ENCODE measurements around the gene STXBP3. TPM values are rescaled to one million over a fixed set of nuclear protein-coding genes. Genes with fewer than 3 reads are reported as not detected.

Gene STXBP3
- total and polyA plus RNA-seq, 10 donors, result 29.5 to 157 (median 67.5) TPM

DNA sequence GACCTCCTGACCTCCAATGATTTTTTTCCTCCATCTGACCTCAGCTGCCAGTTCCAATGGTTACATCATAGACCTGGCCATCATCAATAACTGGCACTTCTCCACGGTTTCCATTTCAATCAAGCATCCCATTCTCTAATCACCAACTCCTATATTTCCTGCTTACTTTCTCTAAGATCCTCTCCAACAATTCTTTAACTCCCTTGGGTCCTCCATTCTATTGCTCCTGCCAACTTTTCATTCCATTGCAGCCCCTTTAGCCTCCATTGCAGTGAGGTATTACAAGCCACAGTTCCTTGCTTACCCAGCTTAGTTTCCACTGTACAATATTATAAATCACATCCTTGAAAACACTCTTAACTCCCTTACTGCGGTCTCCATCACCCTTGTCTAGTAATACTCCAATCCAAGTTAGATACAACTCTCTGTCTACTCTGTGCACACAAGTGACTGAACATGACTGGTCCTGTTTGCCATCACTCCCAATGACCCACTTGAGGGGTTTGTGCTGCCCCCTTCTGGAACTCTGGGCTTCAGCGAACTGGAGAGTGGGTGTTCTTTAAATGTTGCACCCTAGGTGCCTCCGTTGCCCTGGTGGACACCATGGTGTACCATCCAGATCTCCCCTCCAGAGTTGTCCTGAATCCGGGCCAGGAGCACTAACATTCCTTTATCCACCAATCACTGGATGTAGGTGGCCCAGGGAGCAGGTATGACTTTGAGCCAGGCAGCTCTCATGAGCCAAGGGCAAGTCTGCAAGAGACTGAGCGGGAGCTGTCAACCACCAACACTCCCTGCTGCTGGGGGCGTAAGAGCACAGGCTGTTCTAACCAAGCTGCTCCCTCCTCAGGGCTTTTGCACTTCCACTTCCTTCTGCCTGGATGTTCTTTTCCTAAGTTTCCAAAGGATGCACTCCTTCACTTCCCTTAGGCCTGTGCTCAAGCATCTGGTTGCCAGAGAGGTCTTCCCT is 37.5 kb upstream of the STXBP3 start:
- WGBS, 5 donors, result 72 to 82% (median 76%) methylated on average over 6 to 7 of the region's 7 CpGs
- DNase-seq, result peak; percentile 78
- Histone ChIP-seq H3K4me3 (no peak overlapping the region), H3K4me1 (peaks cover 0 to 13% (median 0%) of the 10 kb centered on the region in 6 donors), H3K36me3 (no peaks in the 10 kb centered on the region), H3K9me3 (no peaks in the 10 kb centered on the region), H3K27me3 (replicated peaks in 1 of 7) (no peaks in the 10 kb centered on the region), H3K27ac (no peak overlapping the region)
- intact Hi-C loops (cut with DNase I; ENCODE audit: low total_unique reads), result no loop called here
- no peak for TF ChIP-seq POLR2AphosphoS5 (IDR thresholded peaks at IDR 0.05)
- TF ChIP-seq, protein P1, sequence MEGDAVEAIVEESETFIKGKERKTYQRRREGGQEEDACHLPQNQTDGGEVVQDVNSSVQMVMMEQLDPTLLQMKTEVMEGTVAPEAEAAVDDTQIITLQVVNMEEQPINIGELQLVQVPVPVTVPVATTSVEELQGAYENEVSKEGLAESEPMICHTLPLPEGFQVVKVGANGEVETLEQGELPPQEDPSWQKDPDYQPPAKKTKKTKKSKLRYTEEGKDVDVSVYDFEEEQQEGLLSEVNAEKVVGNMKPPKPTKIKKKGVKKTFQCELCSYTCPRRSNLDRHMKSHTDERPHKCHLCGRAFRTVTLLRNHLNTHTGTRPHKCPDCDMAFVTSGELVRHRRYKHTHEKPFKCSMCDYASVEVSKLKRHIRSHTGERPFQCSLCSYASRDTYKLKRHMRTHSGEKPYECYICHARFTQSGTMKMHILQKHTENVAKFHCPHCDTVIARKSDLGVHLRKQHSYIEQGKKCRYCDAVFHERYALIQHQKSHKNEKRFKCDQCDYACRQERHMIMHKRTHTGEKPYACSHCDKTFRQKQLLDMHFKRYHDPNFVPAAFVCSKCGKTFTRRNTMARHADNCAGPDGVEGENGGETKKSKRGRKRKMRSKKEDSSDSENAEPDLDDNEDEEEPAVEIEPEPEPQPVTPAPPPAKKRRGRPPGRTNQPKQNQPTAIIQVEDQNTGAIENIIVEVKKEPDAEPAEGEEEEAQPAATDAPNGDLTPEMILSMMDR (IDR thresholded peaks at IDR 0.05 in 8 of 11, conservative IDR thresholded peaks at IDR 0.05 in 3 of 11), result peak in 10 of 11 experiments; percentile 10 to 54 (median 34)
- TF ChIP-seq POLR2A (IDR thresholded peaks at IDR 0.05), result no peak

DNA sequence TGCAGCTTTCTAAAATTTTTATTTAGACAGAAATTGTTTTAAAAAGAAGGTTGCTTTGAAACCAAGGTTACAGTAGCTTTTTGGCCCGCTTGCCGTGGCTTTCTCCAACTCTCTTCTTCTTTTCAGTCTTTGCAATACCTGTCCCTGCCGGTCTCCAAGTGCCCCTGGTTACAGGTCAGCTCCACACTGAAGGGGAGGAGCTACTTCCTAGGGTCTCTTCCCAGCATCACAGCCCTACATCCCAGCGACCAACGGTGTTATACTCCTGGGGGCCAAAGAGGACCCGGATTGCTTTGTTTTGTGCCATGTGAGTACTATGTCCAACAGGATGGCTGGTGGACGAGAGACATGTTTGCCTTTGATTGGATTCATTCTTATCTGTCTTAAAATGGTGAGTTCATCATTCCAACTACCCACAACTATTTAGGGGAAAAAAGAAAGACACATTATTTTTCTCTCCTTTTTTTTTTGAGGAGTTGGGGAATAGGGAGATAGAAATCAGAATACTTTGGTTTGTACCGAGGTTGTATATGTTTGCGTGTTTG is 33.8 kb upstream of the STXBP3 start, which contains the start of gene FNDC7:
Gene FNDC7, plus strand, starts transcription at position 303 of the 545 bp plus-strand sequence. Its CDS starts 26 bp downstream, at position 329.
- no peak for DNase-seq
- H3K36me3 ChIP-seq, result no peaks in the 10 kb centered on the region
- no peaks in the 10 kb centered on the region for H3K27me3 ChIP-seq (replicated peaks in 1 of 7)
- H3K27ac ChIP-seq, result no peak within 1 kb of the TSS
- WGBS, 5 donors, result 55 to 68% (median 62%) methylated on average over 8 to 9 of the region's 9 CpGs
- no peaks in the 10 kb centered on the region for H3K9me3 ChIP-seq
- TF ChIP-seq POLR2AphosphoS5 (IDR thresholded peaks at IDR 0.05) (no peak), POLR2A (IDR thresholded peaks at IDR 0.05) (no peak)
- TF ChIP-seq, protein P1 (IDR thresholded peaks at IDR 0.05 in 8 of 11, conservative IDR thresholded peaks at IDR 0.05 in 3 of 11), result no peak
- H3K4me3 ChIP-seq, result no peak within 1 kb of the TSS
- intact Hi-C loops (cut with DNase I; ENCODE audit: low total_unique reads), result no loop called here
- no peaks in the 10 kb centered on the region for H3K4me1 ChIP-seq

DNA sequence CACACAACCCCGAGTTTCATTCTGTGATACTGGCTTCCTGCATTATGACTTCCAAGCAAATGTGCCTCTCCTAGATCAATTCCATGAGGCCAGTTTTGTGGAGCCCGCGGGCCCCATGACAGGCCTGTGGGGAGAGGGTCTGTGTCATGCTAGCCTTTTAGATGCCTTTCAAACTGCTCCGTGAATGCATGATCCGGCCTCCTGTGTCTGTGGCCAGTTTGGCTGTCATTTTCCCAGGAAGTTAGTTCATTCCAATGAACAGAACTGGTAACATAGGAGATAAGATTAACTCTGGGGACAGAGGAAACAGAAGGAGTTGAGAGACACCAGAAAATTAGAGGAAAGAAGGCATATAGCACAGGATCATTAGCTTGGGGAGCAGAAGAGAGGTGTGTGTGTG is 30.5 kb upstream of the STXBP3 start:
- no peak overlapping the region for H3K4me3 ChIP-seq
- H3K27ac ChIP-seq, result no peak overlapping the region
- intact Hi-C loops (cut with DNase I; ENCODE audit: low total_unique reads), result no loop called here
- H3K9me3 ChIP-seq, result no peaks in the 10 kb centered on the region
- no peaks in the 10 kb centered on the region for H3K36me3 ChIP-seq
- no peaks in the 10 kb centered on the region for H3K27me3 ChIP-seq (replicated peaks in 1 of 7)
- DNase-seq, result no peak
- no peaks in the 10 kb centered on the region for H3K4me1 ChIP-seq
- WGBS, 5 donors, result 85 to 93% (median 92%) methylated on average over 5 of the region's 5 CpGs
- TF ChIP-seq, protein P1 (IDR thresholded peaks at IDR 0.05 in 8 of 11, conservative IDR thresholded peaks at IDR 0.05 in 3 of 11), result no peak
- TF ChIP-seq POLR2AphosphoS5 (IDR thresholded peaks at IDR 0.05) (no peak), POLR2A (IDR thresholded peaks at IDR 0.05) (no peak)

Measured in spleen (tissue), 11 donors.